GM19372 (cell line): ENCODE results near the gene SAMD4A.

Experiments
- ATAC-seq: cut with Tn5 transposase; IDR thresholded peaks from one replicate; pipeline ENCODE4 v1.9.1; 2021; ENCODE audit warnings: mild to moderate bottlenecking, low read depth, moderate library complexity; ENCODE audit not compliant: unreplicated experiment

The SAMD4A gene

GRCh38 chr14:54627540-54628363 lies 60.8 kb downstream of the SAMD4A start:
- peak; percentile 62 for ATAC-seq

GRCh38 chr14:54629183-54629582 lies 62.3 kb downstream of the SAMD4A start:
- no peak for ATAC-seq

- ATAC-seq: no peak
These were observed 62.9 kb downstream of the SAMD4A start for GRCh38 chr14:54629635-54630360.

- ATAC-seq: no peak
These were observed 64.1 kb downstream of the SAMD4A start for GRCh38 chr14:54631016-54631415.

- no peak for ATAC-seq
These were observed 65.5 kb downstream of the SAMD4A start for GRCh38 chr14:54632452-54632851.

GRCh38 chr14:54633076-54633475 lies 66.1 kb downstream of the SAMD4A start:
- no peak for ATAC-seq

- no peak for ATAC-seq
These were observed 70.6 kb downstream of the SAMD4A start for GRCh38 chr14:54637270-54638134.

GRCh38 chr14:54638135-54638446 lies 71.2 kb downstream of the SAMD4A start:
- ATAC-seq: no peak

- no peak for ATAC-seq
These were observed 72.7 kb downstream of the SAMD4A start for GRCh38 chr14:54639611-54640010.

GRCh38 chr14:54640506-54640905 lies 73.6 kb downstream of the SAMD4A start:
- ATAC-seq: no peak

GRCh38 chr14:54642121-54642520 lies 75.2 kb downstream of the SAMD4A start:
- no peak for ATAC-seq

GRCh38 chr14:54642801-54643695 lies 76.1 kb downstream of the SAMD4A start:
- ATAC-seq: no peak

- ATAC-seq: no peak
These were observed 76.8 kb downstream of the SAMD4A start for GRCh38 chr14:54643696-54644176.

GRCh38 chr14:54645639-54646038 lies 78.7 kb downstream of the SAMD4A start:
- no peak for ATAC-seq

GRCh38 chr14:54646626-54647025 lies 79.7 kb downstream of the SAMD4A start:
- ATAC-seq: no peak

- no peak for ATAC-seq
These were observed 80.5 kb downstream of the SAMD4A start for GRCh38 chr14:54647378-54647777.

- no peak for ATAC-seq
These were observed 82.1 kb downstream of the SAMD4A start for GRCh38 chr14:54649056-54649455.

- ATAC-seq: no peak
These were observed 83.5 kb downstream of the SAMD4A start for GRCh38 chr14:54650331-54650958.

GRCh38 chr14:54650959-54651351 lies 84.0 kb downstream of the SAMD4A start:
- no peak for ATAC-seq
